Loucy (cell line): ENCODE data around the gene ACHE.

ENCODE experiments used
- EZH2phosphoT487 ChIP-seq: fragments of 200-600 bp; IDR thresholded peaks from 2 replicates; pipeline ENCODE4 v1.6.1; 2018; ENCODE audit warnings: antibody characterized with exemption, mild to moderate bottlenecking, moderate library complexity, borderline replicate concordance
- TF ChIP-seq, protein P1 (sequence below): fragments of 200-600 bp; sonication (generic); conservative IDR thresholded peaks from 2 replicates; pipeline ENCODE4 v1.5.1; 2014; ENCODE audit warnings: mild to moderate bottlenecking, antibody characterized with exemption, low read length

GRCh38 chr7:100902638-100903037 lies 7.0 kb upstream of the ACHE start:
- TF ChIP-seq, protein P1, sequence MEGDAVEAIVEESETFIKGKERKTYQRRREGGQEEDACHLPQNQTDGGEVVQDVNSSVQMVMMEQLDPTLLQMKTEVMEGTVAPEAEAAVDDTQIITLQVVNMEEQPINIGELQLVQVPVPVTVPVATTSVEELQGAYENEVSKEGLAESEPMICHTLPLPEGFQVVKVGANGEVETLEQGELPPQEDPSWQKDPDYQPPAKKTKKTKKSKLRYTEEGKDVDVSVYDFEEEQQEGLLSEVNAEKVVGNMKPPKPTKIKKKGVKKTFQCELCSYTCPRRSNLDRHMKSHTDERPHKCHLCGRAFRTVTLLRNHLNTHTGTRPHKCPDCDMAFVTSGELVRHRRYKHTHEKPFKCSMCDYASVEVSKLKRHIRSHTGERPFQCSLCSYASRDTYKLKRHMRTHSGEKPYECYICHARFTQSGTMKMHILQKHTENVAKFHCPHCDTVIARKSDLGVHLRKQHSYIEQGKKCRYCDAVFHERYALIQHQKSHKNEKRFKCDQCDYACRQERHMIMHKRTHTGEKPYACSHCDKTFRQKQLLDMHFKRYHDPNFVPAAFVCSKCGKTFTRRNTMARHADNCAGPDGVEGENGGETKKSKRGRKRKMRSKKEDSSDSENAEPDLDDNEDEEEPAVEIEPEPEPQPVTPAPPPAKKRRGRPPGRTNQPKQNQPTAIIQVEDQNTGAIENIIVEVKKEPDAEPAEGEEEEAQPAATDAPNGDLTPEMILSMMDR: no peak
- TF ChIP-seq EZH2phosphoT487: no peak
